GM19463 (cell line): Measurements from ENCODE around the gene ELMOD1.
A peak's percentile ranks its signal among the peaks of the same experiment; 100 is the strongest.

Experiments
- ATAC-seq: cut with Tn5 transposase; IDR thresholded peaks from one replicate; pipeline ENCODE4 v1.9.1; 2021; ENCODE audit warnings: mild to moderate bottlenecking, moderate library complexity; ENCODE audit not compliant: unreplicated experiment

Gene ELMOD1

DNA sequence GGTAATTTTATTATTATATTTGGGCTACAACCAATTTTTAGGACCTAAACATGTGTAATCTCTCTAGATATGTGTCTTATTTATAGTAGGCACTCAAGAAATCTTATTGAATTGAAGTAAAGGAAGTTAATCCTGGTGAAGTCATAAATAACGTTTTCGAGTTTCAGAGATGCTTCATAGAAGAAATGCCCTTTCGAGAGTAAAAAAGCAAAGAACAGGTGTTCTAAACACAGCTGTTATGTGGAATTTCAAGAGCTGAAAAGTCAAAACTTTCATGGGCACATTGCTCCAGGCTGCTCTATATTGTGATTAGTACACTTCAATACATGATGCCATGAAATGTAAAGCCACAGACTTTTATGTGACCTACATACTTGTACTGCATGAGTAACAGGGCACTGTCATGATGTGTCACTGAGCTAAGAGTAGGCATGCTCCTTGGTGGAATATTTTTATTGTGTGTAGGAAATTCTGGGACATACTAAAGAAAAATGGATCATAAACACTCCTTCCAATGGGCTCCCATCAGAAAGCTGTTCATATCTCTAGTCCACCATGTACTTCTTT is 7.2 kb upstream of the ELMOD1 start:
- no peak for ATAC-seq

DNA sequence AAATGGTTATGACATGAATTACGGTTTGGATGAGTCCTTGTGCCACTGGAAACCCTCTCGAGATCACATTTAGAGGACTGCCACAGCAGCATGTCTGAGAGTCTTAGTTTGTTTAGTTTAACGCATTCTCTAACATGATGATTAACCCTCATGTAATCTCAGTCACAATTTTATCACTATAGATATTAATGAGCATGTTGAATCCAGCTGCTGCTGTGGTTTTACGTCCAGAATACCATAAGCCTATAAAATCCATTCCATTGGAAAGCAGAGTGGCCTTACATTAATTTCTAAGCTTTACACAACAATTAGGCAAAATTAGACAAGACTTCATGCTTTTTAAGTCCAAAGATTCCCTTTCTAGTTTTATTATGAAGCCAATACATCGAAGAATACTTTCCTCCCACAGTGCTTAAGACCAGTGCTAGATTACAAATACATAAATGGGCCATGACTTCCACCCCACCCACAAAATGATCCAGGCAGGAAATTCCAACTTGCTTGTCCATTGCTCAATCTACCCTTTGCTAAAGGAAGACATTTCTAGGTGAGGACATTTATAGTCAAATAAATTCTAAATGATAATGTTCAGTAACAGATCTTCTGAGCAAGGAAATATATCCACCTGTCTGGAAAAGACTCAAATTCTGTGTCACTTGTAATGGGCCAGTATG is 3.5 kb upstream of the ELMOD1 start:
- ATAC-seq, result no peak

DNA sequence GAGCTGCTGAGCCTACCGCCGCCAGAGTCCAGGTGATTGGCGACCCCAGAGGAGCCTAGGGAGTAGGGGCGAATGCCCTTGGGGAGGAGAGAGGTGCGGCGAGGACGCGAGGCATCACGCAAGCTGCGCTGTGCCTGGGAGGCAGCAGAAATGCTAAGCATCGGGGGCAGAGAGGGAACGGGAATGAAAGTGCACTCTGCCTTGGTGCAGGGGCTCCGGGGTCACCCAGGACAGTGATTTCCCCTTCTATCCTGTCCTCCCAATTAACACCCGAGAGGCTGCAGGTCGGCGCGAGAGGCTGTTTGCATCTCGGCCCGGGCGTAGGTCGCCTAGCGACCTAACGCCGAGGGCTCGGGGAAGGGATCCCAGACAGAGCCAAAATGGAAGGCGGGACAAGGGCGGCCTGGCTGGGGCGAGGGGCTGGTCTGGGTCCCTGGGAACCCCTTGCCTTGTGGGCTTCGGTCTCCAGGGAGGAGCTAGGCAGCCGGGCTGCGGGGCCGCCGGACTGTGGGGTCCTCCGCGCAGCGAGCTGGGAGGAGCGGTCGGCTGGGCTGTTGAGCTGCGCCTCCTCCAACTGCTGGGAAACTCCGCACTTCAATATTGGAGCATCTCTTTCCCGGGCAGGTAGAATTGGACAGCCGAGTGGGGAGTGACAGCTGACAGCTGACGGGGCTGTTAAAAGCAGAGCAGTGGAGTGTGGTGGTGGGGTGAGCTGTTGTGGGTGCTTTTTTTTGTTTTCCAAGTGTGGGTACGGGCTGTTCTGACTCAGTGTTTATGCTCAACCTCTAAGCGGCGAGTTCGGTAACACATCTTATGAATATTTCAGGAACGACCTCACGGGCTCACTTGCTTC is 657 bp downstream of the ELMOD1 start:
- peak; percentile 31 for ATAC-seq

DNA sequence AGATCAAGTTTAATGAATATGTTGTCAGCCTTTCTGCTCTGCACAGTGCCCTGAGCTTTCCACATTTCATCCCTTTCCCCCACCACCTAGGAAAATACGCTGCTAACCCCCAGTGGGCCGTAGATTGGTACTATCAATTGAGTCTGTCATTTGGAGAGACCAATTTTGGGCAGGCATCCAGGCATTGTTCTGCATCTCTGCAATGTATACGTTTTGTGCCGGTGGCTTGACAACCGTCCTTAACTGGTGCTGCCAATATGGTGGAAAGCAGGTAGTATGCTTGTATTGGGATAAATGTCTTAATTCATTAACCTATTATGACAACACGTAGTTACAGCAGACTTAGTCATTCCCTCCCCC is 1.3 kb downstream of the ELMOD1 start:
- no peak for ATAC-seq

DNA sequence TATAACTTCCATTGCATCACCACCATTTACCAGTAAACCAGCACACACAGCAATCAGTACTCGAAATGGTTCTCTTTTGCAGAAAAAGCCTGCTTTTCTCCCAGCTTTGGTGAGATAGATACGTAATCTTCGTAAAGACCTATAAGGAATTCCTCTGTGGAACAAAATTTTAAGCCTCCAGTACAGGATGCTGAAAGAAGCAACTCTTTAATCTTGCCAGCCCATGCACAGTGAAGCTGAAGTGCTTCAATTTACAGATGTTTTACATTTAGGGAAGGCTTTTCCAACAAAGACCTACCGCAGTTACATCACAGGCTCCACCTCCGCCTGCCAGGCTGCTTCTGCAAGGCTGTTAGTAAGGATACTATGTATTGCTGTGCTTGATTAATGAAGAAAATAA is 1.9 kb downstream of the ELMOD1 start:
- ATAC-seq, result no peak

DNA sequence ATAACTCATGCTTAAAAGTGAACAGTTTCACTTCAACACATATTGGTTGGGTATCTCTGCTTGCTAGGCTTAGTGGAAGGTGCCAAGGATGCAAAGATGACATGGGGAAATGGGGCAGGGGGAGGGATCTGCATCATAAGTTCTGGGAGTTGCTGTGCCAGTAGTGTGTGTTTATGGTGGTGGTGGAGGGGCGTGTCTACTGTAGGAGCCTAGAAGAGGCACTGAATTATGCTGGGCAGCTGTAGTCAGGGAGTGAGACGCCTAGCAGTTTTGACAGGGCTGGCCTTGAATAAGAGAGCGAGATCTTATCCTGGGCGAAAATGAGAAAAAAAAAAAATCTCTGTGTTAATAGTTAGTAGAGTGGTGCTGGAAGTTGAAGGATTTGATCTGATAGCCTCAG is 3.0 kb downstream of the ELMOD1 start:
- no peak for ATAC-seq

DNA sequence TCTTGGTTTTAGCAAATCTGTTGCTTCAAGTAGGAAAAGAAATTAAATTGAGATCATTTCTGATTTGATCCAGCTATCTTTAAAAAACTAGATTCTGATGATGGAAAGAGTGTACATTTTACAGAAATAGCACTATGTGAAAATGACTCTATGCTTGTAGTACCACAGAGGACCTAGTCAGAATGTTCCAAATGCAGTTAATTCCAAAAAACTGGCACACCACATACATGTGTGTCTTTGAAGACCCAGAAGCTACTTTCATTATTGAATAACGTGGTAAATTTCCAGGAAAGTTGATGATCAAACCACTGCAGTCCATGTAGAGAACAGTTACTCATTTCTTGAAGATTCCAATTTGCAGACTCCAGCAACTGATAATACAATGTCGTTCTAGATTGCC is 3.8 kb downstream of the ELMOD1 start:
- ATAC-seq, result no peak

DNA sequence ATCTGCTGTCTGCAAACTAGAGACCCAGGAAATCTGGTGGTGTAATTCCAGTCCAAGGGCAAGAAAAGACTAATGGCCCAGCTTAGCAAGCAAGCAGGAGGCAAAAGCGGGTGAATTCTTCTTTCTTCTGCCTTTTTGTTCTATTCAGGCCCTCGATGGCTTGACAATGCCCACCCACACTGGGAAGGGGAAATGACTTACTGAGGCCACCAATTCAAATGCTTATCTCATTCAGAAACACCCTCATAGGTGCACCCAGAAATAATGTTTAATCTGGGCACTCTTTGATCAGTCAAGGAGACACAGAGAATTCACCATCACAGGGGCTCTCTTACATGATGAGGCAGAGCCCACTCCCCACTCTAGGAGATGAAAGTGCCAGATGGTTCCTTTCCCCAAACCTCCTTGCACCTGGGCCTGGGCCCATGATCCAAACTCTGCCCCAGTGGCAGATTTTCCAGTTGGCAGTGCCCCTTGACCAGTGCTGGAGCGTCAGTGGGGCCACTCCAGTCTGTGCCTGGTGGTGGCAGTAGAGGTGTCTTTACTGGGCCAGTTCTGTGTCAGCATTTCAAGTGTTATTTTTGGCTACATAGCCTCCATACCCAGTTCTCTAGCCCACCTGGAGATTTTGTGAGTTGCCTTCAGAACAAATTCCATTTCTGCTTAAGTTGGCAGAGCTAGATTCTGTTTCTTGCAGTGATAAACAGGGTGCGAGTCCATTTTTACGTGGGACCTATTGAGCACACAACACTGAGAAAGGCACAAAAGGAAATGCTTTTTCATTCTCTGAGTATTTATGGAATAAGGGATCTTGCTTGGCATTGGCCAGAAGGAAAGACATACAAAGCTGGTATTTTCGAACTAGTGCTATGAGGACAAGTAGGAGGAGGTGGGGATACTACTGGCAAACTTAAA is 7.5 kb downstream of the ELMOD1 start:
- peak; percentile 77 for ATAC-seq

DNA sequence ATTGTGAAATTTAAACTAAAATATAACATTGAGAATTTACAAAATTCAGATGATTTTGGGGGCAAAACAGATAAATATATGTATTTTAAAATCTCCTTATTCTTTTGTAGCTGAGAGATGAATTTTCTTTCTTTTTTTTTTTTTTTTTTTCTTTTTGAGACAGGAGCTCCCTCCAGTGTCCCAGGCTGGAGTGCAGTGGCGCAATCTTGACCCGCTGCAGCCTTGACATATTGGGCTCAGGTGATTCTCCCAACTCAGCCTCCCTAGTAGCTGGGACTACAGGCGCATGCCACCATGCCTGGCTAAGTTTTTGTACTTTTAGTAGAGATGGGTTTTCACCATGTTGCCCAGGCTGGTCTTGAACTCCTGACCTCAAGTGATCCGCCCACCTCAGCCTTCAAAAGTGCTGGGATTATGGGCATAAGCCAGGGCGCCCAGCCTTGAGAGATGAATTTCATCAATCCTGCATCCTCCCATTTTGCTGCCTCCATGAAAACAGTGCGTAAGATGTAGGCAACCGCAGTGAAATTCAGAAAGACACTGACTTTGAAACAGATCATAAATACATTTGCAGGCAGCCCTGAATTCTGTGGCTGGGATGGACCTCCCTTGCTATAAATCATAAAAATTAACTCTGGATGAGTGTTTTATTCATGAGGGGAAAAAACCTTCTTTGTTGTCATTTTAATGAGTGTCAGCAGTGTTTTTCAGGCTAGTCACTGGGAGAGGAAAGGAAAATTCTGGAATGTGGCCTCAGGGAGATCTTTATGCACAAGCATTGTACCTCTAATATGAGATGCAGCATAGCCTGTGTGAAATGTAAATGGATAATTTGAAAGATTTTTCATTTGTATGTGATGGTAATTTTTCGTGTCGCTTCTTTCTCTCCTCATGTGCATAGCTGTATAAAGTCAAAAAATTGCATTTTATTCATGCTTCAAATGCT is 14.4 kb downstream of the ELMOD1 start:
- ATAC-seq, result no peak

DNA sequence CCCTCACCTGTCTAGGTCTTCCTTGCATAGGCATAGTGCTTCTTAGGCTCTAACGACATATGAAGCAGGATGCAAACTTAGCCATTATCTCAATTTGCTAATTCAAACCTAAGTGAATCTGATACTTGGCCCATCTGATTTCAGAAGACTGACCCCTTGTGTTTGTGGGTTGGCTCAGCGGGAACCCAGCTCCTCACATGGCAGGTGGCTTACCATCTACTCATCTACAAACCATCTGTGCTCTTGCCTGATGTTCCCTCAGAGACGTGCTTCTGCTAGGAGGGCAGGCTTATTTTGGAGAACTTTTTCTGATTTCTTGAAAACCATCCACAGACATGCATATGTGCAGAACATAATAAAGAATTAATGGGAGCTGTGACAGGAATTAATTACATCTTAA is 15.2 kb downstream of the ELMOD1 start:
- ATAC-seq, result no peak

DNA sequence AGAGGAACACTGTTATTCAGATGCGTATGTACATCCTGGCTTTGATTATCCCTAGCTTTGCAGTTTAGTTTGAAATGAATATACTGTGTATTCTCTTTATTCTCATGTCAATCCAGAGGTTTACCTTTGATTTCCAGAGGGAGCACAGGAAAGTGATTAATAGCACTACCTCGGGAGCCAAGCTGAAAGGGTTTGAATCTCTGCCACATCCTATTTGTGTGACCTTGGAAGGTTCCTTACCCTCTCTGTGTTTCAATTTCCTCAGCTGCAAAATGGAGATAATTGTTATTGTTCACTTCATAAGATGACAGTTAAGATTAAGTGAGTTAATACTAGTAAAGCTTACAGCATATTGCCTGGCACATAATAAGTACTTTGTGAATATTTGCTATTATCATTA is 17.9 kb downstream of the ELMOD1 start:
- ATAC-seq, result no peak

DNA sequence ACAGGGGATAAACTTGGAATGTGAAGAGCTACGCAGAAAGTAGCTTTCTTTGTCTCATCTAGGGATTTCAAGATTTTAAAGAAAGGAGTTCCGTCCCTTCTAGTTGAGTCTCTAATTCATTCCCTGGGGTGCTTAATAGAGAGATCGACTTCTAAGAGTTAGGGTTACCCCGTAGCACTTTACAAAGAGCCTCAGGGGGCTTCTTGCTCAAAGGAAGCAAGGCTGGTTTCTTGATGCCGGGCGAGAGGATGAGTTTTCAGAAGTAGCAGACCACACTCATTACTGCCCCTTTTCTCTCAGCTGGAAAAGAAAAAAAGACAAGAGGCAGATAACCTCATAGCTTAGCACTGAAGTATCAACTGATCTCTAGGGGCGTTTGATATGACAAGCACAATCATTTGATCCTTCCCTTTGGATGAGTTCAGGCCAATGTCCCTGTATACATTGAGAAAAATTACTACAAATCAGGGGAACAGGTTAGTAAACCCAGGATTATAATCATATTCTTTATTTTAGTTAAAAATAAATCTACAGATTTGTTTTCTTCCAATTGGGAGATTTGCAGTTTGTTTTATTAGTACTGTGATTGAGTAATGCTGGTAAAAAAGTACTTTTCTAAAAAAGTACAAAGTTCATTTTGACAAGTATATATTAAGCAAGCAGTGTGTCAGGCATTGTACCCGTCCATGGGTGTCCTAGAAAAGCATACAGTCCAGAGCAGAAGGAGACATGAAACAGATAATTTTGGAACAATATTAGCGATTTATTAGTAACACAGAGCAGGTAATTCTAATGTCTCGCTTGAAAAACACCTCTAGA is 18.7 kb downstream of the ELMOD1 start:
- no peak for ATAC-seq

DNA sequence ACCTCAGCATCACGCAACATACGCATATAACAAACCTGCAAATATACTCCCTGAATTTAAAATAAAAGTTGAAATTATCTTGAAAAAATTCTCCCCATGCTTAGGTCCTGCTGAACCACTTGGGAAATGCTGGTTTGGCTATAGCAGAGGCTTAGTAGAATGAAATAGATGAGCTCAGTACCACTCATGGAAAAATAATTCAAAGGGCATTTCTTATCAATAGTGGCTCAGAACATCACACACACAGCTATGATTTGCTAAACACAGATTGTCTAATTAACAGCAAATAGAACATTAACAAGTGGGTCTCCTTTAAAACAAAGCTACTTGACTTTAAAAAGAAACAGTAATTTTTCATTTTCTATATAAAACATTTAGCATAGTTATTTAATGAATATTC is 21.5 kb downstream of the ELMOD1 start:
- no peak for ATAC-seq

DNA sequence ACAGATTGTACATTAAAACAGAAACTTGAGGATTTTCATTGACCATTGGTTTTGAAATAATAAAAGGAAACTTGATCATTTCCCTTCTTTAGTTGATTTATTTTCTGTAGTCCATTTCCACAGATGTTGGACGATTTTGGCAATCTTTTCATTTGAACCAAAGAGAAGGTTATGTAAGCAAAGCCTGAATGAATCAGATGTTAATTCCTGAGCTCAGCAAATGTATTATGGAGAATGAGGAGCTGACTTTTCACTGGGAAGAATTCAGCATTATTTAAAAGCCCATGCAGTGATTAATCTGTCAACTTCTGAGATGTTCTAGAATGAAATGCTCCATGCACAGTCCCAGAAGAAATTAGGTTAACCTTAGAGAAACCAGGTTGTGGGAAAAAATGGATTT is 29.0 kb downstream of the ELMOD1 start:
- ATAC-seq, result no peak

DNA sequence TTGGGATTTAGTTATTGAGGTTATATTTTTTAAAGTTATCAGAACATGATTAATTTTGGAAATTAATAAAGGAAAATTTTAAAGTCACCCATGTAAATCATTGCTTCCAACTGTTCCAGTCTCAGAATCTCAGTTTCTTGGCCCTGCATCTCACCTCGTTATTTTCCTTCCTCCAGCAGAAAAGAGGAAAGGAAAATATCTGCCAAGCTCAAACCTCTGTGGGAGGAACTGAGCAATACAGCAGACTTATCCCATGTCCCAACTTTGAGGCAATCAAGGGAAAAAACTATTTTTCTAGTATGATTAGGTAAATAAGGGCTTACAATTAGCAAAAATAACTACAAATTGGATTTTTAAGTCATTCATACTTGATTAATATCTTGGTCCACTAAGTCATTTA is 30.1 kb downstream of the ELMOD1 start:
- no peak for ATAC-seq

DNA sequence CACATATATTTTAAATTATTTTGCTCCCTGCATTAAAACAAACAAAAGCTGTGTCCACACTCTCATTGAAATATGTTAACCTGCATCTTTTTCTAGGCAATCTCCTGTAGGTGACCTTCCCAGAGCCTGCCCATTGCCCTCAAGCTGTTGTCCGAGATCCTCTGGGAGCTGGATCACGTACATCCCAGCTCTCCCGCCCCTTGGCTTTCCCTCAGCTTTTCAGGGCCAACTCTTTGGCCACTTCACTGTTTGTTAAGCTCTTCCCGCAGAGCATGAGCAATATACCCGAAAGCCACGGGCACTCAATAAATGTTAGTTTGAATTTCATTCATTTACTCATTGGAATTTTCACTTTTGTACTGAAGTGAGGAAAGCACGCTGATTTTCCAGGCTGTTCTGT is 32.2 kb downstream of the ELMOD1 start:
- no peak for ATAC-seq

DNA sequence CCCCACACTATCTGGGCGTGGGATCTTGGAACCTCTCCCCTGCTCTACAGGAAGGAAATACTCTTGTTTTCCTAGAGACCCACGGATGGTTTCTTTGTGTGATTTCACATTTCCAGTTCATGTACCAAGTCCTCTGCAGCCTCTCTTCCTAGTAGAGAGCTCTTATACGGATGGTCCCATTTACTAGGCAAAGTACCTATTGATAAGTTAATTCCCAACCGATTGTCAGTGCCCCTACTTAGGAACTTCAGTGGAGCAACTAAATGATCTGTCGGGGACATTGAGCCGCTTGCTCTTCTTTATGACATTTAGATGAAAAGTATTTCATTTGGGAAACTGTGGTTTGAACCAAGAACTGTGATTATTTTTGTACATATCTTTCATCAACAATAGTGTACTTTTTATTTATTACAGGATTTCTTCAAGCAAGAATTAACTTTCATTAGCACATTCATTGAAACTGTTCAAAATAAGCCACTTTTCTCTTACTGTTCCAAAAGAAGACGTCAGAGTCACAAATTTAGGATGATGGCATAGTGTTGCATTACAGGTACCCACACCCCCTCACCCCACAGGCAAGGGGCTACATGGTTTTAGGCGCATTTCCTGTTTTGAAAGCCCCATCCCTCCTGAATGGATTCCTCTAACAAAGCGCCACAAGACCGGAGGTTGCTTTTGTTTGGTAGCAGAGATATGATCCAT is 34.2 kb downstream of the ELMOD1 start:
- ATAC-seq, result no peak

DNA sequence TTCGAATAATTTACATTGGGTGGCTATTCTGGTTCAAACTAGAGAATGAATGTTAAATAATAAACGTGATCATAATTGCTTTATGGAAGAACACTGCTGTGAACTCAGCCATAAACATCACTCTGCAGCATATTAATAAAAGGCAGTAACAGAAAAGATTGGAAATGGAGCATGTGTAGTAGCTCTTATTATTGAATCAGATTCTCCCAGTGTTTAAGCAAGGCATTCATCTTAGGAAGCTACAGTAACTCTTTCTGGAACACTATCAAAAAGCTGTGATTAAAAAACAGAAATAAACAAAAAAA is 34.7 kb downstream of the ELMOD1 start:
- no peak for ATAC-seq

DNA sequence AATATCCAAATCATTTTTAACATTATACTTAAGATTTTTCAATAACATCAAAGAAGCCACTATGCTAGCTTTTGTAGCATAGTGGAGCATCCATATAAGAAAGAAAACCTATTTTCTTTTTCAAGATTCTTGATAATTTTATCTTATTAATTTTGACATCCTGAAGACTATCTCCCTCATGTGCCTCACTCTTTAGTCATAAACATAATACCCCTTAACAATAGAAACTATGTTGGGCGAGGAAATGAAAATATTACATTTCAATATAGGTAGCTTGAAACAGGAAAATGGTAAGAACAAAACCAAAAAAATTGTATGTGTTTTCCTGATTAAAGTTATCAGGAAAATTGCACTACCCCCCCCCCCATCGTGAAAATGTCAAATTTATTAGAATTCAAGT is 40.1 kb downstream of the ELMOD1 start:
- no peak for ATAC-seq
